GM19238 (cell line): ENCODE measurements around the gene DBN1.

Experiments used
- DNase-seq: peaks from one replicate; pipeline ENCODE4 v3.0.0; 2011; ENCODE audit warnings: low spot score; ENCODE audit not compliant: insufficient read length

Gene DBN1

GRCh38 chr5:177474846-177475562, 1.6 kb upstream of the DBN1 start:
- no peak for DNase-seq

DNA sequence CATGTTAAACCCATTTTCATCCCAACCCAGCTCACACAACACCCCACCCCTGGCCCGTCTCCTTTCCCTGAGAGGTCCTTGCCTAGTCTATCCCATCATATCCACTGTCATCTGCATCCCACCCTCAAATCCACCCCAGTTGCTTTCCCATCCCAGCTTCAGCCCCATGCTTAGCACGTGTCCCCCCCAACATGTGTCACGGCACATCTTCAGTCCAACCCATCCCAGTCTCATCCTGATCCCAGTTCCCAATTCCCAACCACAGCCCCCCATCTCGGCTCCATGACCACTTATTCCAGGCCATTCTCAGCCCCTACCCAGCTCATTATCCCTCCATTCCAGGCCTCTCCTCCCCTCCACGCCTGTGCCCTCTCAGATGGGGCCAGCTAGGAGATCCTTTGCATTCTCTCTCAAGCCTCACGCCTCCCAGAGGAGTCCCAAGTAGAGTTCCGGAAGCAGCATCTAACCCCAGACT, 605 bp upstream of the DBN1 start:
- no peak for DNase-seq

GRCh38 chr5:177472460-177473442, 683 bp downstream of the DBN1 start:
- peak; percentile 82 for DNase-seq

- DNase-seq, result no peak
Measured at GRCh38 chr5:177471610-177472356, 1.7 kb downstream of the DBN1 start.

DNA sequence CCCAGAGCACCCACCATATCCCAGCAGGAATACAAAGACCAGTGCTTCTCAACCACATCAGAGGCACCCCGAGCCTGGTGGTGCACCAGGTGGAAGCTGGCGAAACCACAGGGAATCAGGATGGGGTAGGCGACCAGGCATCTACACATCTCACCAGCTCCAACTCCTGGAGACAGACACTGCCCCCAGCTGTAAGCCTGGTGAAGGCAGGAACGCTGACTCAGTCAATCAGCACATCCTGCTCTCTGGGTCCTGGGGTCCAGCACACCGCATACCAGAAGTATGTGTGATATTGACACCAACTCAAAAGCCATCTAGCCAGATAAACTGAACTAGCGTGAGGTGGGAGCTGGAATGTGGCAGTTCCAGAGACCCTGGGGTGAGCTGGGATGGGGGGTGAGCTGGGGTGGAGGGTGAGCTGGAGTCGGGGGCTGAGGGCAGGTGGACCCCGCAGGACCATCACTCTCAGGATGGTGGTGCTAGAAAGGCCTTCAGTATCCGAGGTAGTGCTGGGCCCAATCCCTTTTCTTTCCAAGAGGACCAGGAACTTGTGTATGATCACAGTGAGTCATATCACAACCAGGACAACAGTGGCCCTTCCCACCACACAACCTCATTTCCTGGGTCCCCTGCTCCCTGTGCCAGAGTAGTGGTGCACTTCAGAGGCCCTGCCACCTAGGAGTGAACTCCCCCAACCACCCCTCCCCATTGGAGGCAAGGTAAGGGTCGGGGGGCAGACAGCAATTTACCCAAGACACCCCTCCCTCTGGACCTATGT, 2.5 kb downstream of the DBN1 start:
- DNase-seq, result no peak

GRCh38 chr5:177469750-177470525, 3.5 kb downstream of the DBN1 start:
- DNase-seq, result no peak

DNA sequence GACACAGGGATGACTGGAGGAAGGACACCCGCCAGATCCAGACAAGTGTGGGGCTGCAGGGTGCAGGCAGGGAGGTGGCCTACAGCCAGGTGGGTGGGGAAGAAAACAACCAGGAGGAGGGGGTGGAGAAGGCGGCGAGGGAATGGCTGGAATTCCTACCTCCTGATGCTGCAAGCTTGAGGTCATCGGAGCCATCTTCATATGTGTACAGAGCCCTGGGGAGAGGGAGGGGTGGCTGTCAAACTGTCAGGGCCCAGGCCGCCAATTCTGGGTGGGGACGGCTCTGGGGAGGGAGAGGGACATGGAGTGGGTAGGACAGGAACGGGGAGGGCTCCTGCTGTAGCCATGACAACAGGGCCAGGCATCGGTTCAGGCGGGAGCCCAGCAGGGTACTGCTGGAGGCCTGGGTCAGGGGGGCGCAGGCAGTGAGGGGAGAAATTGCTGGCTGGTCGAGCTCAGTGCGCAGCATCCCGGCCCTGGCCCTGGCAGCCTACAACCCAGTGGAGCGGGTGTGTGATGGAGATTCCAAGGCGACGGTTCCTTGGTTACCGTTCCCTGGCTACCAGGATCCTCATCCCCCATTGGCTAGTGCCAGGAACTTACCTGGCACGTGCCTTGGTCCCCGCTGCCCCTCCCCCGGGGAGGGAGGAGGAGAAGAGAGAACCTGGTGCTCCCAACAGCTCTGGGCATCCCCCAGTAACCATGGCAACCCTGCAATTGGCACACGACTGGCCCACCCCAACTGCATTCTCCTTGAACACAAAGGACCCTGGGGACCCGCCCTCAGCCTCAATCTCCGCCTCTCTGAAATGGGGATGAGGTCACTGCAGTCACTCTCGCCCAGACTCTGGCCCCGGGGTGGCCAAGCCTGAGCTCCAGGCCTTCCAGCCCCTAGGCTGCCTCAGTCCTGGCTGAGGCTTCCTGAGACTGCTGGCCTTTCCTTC, 4.5 kb downstream of the DBN1 start:
- no peak for DNase-seq

DNA sequence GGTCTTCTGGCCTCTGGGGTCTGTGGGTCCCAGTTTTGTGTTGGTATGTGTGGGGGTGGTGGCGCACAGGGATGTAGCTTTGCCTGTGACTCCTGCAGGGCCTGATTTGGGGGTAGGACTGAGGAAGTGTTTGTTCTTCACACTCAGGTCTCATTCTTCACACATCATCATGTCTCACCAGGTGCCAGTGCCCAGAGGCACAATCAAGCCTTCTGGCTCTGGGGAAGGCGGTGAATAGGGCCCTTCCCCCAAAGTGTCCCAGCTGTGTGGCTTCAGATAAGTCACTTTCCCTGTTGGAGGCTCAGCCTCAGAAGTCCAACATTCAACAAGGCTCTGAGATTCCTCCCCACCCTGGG, 5.1 kb downstream of the DBN1 start:
- DNase-seq, result no peak

DNA sequence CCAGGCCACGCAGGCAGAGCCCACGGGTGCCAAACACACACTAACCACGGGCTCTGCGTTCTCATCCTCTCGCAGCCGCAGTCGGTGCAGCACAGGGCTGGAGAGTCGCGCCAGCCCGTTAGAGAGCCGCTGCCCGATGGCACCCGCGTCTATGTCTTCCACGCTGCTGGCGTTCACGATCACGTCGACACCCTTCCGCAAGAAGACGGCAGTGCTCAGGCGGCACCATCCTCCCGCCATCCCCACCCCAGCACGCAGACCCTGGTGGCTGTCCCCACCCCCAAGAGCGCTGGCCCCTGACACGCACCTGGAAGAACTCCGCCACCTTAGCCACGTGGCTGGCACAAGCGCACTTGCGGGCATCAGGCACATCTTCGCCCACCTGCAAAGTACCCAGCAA, 6.0 kb downstream of the DBN1 start:
- no peak for DNase-seq

DNA sequence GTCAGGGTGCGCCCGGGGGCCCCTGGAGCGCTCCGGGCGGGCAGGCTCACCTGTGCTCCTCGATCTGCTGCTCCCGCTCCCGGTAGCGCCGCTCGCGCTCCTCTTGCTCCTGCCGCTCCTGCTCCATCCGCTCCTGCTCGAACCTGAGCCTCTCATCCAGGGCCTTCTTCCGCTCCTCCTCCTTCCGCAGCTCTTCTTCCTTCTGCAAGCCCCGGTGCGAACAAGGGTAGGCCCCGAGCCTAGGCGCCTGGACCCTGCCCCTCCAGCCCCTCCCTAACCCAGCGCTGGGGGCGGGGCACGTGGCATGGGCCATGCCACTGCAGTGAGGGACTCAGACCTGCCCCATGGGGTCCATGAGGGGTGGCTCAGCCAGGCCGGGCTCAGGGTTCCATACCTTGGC, 6.6 kb downstream of the DBN1 start:
- no peak for DNase-seq

GRCh38 chr5:177465044-177465443, 8.4 kb downstream of the DBN1 start:
- DNase-seq, result no peak

DNA sequence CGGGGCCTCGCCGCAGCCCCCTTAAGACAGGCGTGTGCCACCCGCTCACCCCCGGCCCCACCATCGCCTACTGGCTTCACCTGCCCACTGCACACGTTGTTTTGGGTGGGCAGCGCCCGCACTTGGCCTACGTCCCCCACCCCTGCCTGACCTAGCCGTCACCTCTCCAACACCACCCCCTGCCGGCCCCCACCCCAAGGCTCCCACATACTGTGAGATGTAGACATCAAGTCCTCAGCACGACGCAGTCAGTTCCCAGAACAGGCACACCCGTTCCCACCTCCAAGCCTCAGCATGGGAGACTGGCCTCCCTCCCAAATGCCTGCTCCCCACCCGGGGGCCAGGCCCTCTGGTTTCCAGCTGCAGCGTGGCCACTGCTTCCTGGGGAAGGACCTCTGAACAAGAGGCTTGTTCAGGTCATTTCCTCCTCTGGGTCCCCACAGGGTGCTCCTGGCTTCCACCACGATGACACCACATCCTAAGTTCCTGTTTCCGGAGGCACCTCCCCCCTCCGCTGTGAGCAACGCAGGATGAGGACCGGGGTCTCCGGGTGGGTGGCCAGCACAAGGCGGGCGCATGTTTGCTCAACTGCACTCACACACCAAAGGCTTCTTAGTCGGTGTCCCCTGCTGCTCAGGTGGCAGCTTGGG, 11.3 kb downstream of the DBN1 start:
- DNase-seq, result no peak

DNA sequence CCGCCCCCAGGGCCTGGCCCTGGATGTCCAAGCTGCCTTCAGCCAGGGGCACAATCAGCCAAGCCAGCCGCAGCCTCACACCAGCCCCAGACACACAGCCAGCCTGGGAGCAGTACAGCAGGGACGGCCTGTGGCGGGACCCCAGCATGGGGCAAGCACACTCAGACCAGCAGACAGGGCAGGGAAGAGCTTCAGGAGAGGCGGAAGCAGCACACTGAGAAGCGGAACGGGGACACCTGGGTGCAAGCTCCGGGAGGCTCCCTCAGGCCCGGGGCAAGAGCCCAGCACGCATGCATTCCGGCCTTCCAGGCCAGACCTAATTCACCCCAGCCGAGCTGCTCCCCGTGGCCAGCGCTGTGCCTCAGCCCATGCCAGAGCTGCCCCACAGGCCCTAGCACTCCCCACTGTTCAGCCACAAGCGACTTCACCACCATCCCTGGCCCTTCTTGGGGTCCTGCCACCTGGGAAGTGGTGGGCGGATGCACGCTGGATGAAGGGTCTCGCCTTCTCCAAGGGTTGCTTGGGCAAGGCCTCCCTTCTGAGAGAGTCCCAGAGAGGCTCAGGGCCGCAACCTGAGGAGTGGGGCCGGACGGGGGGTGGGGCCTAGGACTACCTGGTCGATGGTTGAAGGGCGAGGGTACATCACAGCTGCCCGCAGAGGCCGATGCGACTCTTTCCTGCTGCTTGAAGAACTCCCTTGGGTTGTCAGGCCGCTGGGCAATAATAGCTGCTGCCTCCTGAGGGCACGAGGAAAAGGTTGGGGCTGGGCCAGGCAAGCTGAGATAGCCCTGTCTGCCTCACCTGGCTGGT, 13.4 kb downstream of the DBN1 start:
- no peak for DNase-seq

GRCh38 chr5:177459357-177459756, 14.1 kb downstream of the DBN1 start:
- no peak for DNase-seq

GRCh38 chr5:177458912-177459350, 14.5 kb downstream of the DBN1 start:
- no peak for DNase-seq

DNA sequence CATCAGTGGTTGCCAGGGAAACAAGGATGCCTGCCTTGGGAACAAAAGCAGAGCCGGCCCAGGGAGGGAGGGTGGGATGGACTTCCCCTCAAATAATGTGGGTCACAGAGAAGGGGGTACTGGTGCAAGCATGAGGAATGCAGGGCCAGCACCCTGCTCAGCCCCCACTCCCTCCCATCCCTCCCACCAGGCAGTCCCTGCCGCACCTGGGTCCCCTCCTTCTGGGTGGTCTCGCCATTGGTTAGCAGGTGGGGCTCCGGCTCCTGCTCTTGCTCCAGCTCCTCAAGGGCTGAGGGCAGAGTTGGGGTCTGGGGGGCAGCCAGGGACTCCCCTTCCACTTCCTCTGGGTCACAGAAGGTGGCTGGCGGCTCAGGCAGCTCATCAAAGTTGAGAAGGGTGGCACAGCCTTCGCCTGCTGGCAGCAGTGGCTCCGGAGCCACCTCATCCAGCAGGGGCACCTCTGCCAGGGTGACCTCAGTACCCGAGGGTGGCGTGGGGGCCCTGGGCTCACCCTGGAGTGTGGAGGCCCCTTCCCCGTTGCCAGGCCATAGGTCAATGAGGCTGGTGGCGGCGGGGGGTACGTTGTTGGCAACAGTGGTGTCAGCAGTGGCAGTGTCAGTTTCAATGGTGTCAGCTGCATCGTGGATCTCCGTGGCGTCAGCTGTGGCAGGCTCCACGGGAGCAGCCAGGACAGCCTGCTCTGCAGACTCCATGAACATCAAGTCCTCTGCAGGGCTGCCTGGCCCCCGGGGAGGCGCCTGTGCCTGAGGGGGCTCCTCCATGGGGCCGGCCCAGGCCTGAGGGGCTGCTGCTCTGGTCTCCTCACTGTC, 15.4 kb downstream of the DBN1 start:
- DNase-seq, result no peak
